DMS53 treated with DMSO at 0.1 percent for 48 hours (cell line): ENCODE data around the gene EIF3I.
A peak's percentile ranks its signal among the peaks of the same experiment; 100 is the strongest.

Experiments
- DNase-seq: peaks from one replicate; lab custom pipeline; 2025; ENCODE audit not compliant: unreplicated experiment; lab: John Stamatoyannopoulos, UW

Gene EIF3I

GRCh38 chr1:32221980-32222755 is at the start of gene EIF3I, which contains the start of gene TMEM234:
Gene EIF3I, plus strand, starts transcription at chr1:32222407. Its CDS starts 35 bp downstream, at chr1:32222442.
Gene TMEM234, minus strand, starts transcription at chr1:32222353. Its CDS starts 31 bp downstream, at chr1:32222322.
- peak; percentile 77 for DNase-seq

- DNase-seq = no peak
Observed at GRCh38 chr1:32172621-32173245, 49.5 kb upstream of the EIF3I start.

- DNase-seq = no peak
Observed at GRCh38 chr1:32178380-32179192, 43.6 kb upstream of the EIF3I start.

- DNase-seq = no peak
Observed at GRCh38 chr1:32179193-32179442, 43.1 kb upstream of the EIF3I start.

GRCh38 chr1:32179443-32180185 is 42.6 kb upstream of the EIF3I start, which contains the start of gene TXLNA:
Gene TXLNA, plus strand, starts transcription at chr1:32179675. Its CDS starts 671 bp downstream, at chr1:32180346.
- DNase-seq = peak; percentile 87

GRCh38 chr1:32180186-32181060 is 41.8 kb upstream of the EIF3I start:
- no peak for DNase-seq

- no peak for DNase-seq
Observed at GRCh38 chr1:32181065-32181464, 41.1 kb upstream of the EIF3I start.

- no peak for DNase-seq
Observed at GRCh38 chr1:32181563-32181962, 40.6 kb upstream of the EIF3I start.

GRCh38 chr1:32182060-32182459 is 40.1 kb upstream of the EIF3I start:
- no peak for DNase-seq

GRCh38 chr1:32184650-32185049 is 37.6 kb upstream of the EIF3I start:
- no peak for DNase-seq

- DNase-seq = no peak
Observed at GRCh38 chr1:32186077-32186476, 36.1 kb upstream of the EIF3I start.

GRCh38 chr1:32186491-32186890 is 35.7 kb upstream of the EIF3I start:
- no peak for DNase-seq

- no peak for DNase-seq
Observed at GRCh38 chr1:32187850-32188249, 34.4 kb upstream of the EIF3I start.

GRCh38 chr1:32192220-32192948 is 29.8 kb upstream of the EIF3I start:
- no peak for DNase-seq

GRCh38 chr1:32194984-32195383 is 27.2 kb upstream of the EIF3I start:
- DNase-seq = no peak

- no peak for DNase-seq
Observed at GRCh38 chr1:32195531-32195930, 26.7 kb upstream of the EIF3I start.

- no peak for DNase-seq
Observed at GRCh38 chr1:32195972-32196823, 26.0 kb upstream of the EIF3I start.

- no peak for DNase-seq
Observed at GRCh38 chr1:32197074-32197473, 25.1 kb upstream of the EIF3I start.

GRCh38 chr1:32197837-32198236 is 24.4 kb upstream of the EIF3I start:
- DNase-seq = no peak
